ENCODE data around the gene NFIC. TPM values are rescaled to one million over a fixed set of nuclear protein-coding genes. Genes with fewer than 3 reads are reported as not detected.

The NFIC gene
- total RNA-seq, 1 donor: 17.3 TPM

- Histone ChIP-seq H3K4me3 (ENCODE audit: low read length) (no peak overlapping the region), H3K27me3 (ENCODE audit: insufficient read depth, low read length) (no peaks in the 10 kb centered on the region), H3K9me3 (ENCODE audit: low read depth, low read length) (no peaks in the 10 kb centered on the region), H3K4me1 (ENCODE audit: insufficient read depth, low read length) (no peaks in the 10 kb centered on the region)
Measured at GRCh38 chr19:3459089-3459881, 92.9 kb downstream of the NFIC start.

- Histone ChIP-seq H3K4me3 (ENCODE audit: low read length) (no peak overlapping the region), H3K4me1 (ENCODE audit: insufficient read depth, low read length) (no peaks in the 10 kb centered on the region)
Measured at GRCh38 chr19:3459965-3460582, 93.7 kb downstream of the NFIC start.

GRCh38 chr19:3462991-3463713 is 96.8 kb downstream of the NFIC start:
- Histone ChIP-seq H3K9me3 (ENCODE audit: low read depth, low read length) (no peaks in the 10 kb centered on the region), H3K4me3 (ENCODE audit: low read length) (no peak overlapping the region), H3K27me3 (ENCODE audit: insufficient read depth, low read length) (no peaks in the 10 kb centered on the region), H3K4me1 (ENCODE audit: insufficient read depth, low read length) (no peaks in the 10 kb centered on the region)

More at GRCh38 chr19:3459965-3460582, 93.7 kb downstream of the NFIC start:
- Histone ChIP-seq H3K9me3 (ENCODE audit: low read depth, low read length) (no peaks in the 10 kb centered on the region), H3K27me3 (ENCODE audit: insufficient read depth, low read length) (no peaks in the 10 kb centered on the region)

- H3K4me1 ChIP-seq (ENCODE audit: insufficient read depth, low read length): no peaks in the 10 kb centered on the region
- no peaks in the 10 kb centered on the region for H3K9me3 ChIP-seq (ENCODE audit: low read depth, low read length)
- no peak overlapping the region for H3K4me3 ChIP-seq (ENCODE audit: low read length)
- H3K27me3 ChIP-seq (ENCODE audit: insufficient read depth, low read length): no peaks in the 10 kb centered on the region
Measured at GRCh38 chr19:3463714-3464586, 97.6 kb downstream of the NFIC start.

GRCh38 chr19:3464587-3465235 is 98.3 kb downstream of the NFIC start:
- H3K9me3 ChIP-seq (ENCODE audit: low read depth, low read length): no peaks in the 10 kb centered on the region
- H3K4me3 ChIP-seq (ENCODE audit: low read length): no peak overlapping the region
- no peaks in the 10 kb centered on the region for H3K27me3 ChIP-seq (ENCODE audit: insufficient read depth, low read length)
- no peaks in the 10 kb centered on the region for H3K4me1 ChIP-seq (ENCODE audit: insufficient read depth, low read length)

- H3K4me3 ChIP-seq (ENCODE audit: low read length): no peak overlapping the region
- H3K27me3 ChIP-seq (ENCODE audit: insufficient read depth, low read length): no peaks in the 10 kb centered on the region
- no peaks in the 10 kb centered on the region for H3K4me1 ChIP-seq (ENCODE audit: insufficient read depth, low read length)
- H3K9me3 ChIP-seq (ENCODE audit: low read depth, low read length): no peaks in the 10 kb centered on the region
Measured at GRCh38 chr19:3465552-3465951, 99.2 kb downstream of the NFIC start.

DNA sequence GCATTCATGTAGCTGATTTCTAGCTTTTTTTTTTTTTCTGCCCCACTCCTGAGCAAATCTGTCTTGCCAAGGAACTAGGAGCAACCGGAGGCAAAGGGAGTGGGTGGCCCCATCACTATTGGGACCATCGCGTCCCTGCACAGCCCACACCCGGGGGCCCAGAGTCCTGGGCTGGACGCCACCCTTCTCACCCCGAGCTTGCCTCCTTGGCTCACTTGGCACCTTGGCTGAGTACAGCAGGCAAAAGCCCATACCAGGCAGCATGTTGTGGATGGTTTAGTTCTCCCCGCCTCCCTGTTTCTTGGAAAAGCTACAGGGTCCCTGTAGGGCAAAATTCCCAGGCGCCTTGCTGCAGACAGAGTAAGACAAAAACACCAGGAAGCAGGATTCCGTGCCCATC is 100.3 kb downstream of the NFIC start:
- H3K9me3 ChIP-seq (ENCODE audit: low read depth, low read length): no peaks in the 10 kb centered on the region
- H3K27me3 ChIP-seq (ENCODE audit: insufficient read depth, low read length): no peaks in the 10 kb centered on the region
- H3K4me1 ChIP-seq (ENCODE audit: insufficient read depth, low read length): no peaks in the 10 kb centered on the region
- H3K4me3 ChIP-seq (ENCODE audit: low read length): no peak overlapping the region

DNA sequence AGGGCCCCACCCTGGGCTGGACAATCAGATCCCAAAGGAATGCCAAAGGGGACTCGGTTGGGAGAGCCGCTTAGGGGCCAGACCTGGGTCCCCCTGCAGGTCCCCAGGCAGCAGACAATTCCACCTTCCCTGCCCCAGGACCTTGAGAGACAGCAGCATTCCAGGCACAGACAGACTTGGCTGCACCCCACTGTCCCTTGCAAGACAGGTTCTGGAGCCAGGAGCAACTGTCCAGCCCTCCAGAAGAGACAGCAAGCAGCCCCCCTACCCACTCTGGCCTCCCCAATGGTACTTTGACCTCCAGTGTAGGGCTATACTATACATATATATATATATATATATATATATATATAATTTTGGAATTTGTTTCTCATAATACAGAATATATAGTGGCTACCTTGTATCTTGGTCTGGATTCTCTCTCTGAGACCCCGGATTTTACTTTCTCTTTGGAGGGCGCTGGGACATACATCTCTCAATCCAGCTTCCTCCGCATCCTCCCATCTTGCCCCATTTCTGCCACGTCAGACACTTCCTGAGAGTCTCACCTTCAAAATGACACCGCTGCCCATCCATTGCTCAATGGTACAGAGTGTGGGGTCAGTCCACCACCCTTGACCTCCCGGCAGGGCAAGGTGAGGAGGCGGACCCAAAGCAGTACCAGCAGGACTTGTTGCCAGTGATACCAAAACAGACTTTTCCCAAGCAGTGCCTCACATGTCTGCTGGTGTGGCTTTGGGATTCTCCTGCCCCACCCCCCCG is 101.2 kb downstream of the NFIC start:
- no peaks in the 10 kb centered on the region for H3K4me1 ChIP-seq (ENCODE audit: insufficient read depth, low read length)
- no peaks in the 10 kb centered on the region for H3K9me3 ChIP-seq (ENCODE audit: low read depth, low read length)
- no peak overlapping the region for H3K4me3 ChIP-seq (ENCODE audit: low read length)
- no peaks in the 10 kb centered on the region for H3K27me3 ChIP-seq (ENCODE audit: insufficient read depth, low read length)

- H3K27me3 ChIP-seq (ENCODE audit: insufficient read depth, low read length): no peaks in the 10 kb centered on the region
- no peak overlapping the region for H3K4me3 ChIP-seq (ENCODE audit: low read length)
- no peaks in the 10 kb centered on the region for H3K9me3 ChIP-seq (ENCODE audit: low read depth, low read length)
- no peaks in the 10 kb centered on the region for H3K4me1 ChIP-seq (ENCODE audit: insufficient read depth, low read length)
Measured at GRCh38 chr19:3468211-3468610, 101.8 kb downstream of the NFIC start.

GRCh38 chr19:3469638-3470499 is 103.5 kb downstream of the NFIC start:
- H3K4me1 ChIP-seq (ENCODE audit: insufficient read depth, low read length): no peaks in the 10 kb centered on the region
- H3K9me3 ChIP-seq (ENCODE audit: low read depth, low read length): no peaks in the 10 kb centered on the region
- no peaks in the 10 kb centered on the region for H3K27me3 ChIP-seq (ENCODE audit: insufficient read depth, low read length)
- no peak overlapping the region for H3K4me3 ChIP-seq (ENCODE audit: low read length)

- Histone ChIP-seq H3K4me3 (ENCODE audit: low read length) (no peak overlapping the region), H3K27me3 (ENCODE audit: insufficient read depth, low read length) (no peaks in the 10 kb centered on the region), H3K4me1 (ENCODE audit: insufficient read depth, low read length) (no peaks in the 10 kb centered on the region), H3K9me3 (ENCODE audit: low read depth, low read length) (no peaks in the 10 kb centered on the region)
Measured at GRCh38 chr19:3470500-3471128, 104.2 kb downstream of the NFIC start.

DNA sequence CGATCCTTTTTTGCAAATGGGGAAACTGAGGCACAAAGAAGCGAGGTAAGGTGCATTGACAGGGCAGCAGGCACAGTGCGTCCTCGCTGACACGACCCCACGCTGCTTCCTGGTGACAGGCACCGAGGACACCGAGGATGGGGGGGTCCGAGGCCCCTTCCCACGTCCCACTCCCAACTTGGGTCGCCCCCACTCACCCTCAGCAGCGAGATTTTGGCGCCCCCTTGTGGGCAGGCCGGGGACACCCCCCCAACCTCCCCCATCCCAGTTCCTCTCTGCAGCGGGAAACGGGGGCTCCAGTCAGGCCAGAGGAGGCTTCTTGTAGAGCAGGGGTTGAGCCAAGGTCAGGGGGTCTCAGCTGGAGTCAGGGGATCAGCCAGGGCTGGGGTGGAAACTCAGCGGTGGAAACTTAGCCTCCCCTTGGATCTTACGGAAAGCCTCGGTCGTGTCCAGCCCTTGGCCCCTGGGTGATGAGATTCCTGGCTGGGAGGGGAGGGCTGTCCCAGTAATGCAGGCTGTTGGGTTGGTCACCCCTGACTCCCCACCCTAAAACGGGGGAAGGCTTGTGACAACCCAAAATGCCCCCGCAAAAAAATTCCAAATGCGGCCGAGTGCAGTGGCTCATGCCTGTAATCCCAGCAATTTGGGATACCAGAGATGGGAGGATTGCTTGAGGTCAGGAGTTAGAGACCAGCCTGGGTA is 105.7 kb downstream of the NFIC start:
- H3K4me3 ChIP-seq (ENCODE audit: low read length): no peak overlapping the region
- no peaks in the 10 kb centered on the region for H3K4me1 ChIP-seq (ENCODE audit: insufficient read depth, low read length)
- H3K9me3 ChIP-seq (ENCODE audit: low read depth, low read length): no peaks in the 10 kb centered on the region
- H3K27me3 ChIP-seq (ENCODE audit: insufficient read depth, low read length): no peaks in the 10 kb centered on the region
